Measurements from ENCODE around the gene GRIK5. TPM values are rescaled to one million over a fixed set of nuclear protein-coding genes. Genes with fewer than 3 reads are reported as not detected.

GRIK5 gene
- total RNA-seq, 1 experiment from 2014 or later: 0.48 TPM

DNA sequence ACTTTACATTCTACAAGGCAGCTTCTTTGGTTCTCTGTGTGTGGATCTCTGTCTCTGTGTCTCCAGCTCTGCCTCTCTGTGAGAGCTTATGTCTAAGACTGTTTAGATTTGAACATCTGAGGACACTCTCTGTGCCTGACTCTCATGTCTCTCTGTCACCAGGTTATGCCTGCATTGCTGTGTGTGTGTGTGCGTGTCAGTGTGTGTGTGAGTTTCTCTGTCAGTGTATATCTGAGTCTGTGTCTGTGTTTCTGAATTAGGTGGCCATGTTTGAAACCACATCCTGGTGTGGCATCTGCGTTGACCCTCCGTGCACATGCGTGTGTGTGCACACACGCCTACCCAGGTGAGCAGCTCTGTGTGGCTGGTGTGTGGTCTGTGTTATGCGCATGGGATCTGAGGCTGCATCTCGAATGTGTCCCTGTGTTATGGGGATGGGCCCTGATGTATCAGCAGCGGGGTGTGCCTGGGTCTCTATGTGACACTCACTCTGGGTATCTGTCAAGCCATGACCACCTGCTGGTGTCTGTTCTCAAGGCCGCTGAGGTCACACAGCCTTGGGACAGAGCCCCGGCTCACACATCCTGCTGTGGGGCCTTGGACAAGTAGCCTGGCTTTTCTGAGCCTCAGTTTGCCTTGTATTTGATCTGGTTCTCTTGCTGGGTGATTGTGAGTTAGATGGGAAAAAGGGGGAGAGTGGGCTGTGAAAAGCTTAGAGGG, 82.7 kb downstream of the GRIK5 start:
- ChIA-PET CTCF (no interaction called here), POLR2A (no interaction called here)
- intact Hi-C loops (cut with micrococcal nuclease; ENCODE audit: unreplicated experiment): no loop called here
- Mint-ChIP-seq H3K27me3 (ENCODE audit: insufficient read depth, unreplicated experiment) (peaks cover 2% of the 10 kb centered on the region), H3K36me3 (ENCODE audit: insufficient read depth, unreplicated experiment) (no peaks in the 10 kb centered on the region), H3K27ac (ENCODE audit: unreplicated experiment) (no peak overlapping the region), H3K4me1 (ENCODE audit: low read depth, unreplicated experiment) (no peaks in the 10 kb centered on the region), H3K4me3 (ENCODE audit: unreplicated experiment) (no peak overlapping the region), H3K9me3 (ENCODE audit: unreplicated experiment) (no peaks in the 10 kb centered on the region)
- Histone ChIP-seq H3K4me1 (no peaks in the 10 kb centered on the region), H3K36me3 (ENCODE audit: control insufficient read depth, insufficient read depth, low read length) (no peaks in the 10 kb centered on the region), H3K9me3 (no peaks in the 10 kb centered on the region), H3K27me3 (replicated peaks; ENCODE audit: control insufficient read depth, insufficient read depth, low read length) (no peaks in the 10 kb centered on the region), H3K4me3 (ENCODE audit: low read depth, low read length) (no peak overlapping the region)
- no TSS peak for BruUV-seq (replicated peaks)
- DNase-seq: no peak
- TF ChIP-seq, protein P1, sequence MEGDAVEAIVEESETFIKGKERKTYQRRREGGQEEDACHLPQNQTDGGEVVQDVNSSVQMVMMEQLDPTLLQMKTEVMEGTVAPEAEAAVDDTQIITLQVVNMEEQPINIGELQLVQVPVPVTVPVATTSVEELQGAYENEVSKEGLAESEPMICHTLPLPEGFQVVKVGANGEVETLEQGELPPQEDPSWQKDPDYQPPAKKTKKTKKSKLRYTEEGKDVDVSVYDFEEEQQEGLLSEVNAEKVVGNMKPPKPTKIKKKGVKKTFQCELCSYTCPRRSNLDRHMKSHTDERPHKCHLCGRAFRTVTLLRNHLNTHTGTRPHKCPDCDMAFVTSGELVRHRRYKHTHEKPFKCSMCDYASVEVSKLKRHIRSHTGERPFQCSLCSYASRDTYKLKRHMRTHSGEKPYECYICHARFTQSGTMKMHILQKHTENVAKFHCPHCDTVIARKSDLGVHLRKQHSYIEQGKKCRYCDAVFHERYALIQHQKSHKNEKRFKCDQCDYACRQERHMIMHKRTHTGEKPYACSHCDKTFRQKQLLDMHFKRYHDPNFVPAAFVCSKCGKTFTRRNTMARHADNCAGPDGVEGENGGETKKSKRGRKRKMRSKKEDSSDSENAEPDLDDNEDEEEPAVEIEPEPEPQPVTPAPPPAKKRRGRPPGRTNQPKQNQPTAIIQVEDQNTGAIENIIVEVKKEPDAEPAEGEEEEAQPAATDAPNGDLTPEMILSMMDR (IDR thresholded peaks at IDR 0.05; ENCODE audit: insufficient read depth in 1 of 2, low read depth in 1 of 2, low read length in 1 of 2, severe bottlenecking in 1 of 2, unreplicated experiment in 1 of 2): no peak

- Mint-ChIP-seq H3K9me3 (ENCODE audit: unreplicated experiment) (no peaks in the 10 kb centered on the region), H3K4me3 (ENCODE audit: unreplicated experiment) (no peak overlapping the region), H3K27ac (ENCODE audit: unreplicated experiment) (no peak overlapping the region), H3K27me3 (ENCODE audit: insufficient read depth, unreplicated experiment) (peaks cover 3% of the 10 kb centered on the region), H3K4me1 (ENCODE audit: low read depth, unreplicated experiment) (no peaks in the 10 kb centered on the region), H3K36me3 (ENCODE audit: insufficient read depth, unreplicated experiment) (no peaks in the 10 kb centered on the region)
- BruUV-seq (replicated peaks): no TSS peak
- Histone ChIP-seq H3K27me3 (replicated peaks; ENCODE audit: control insufficient read depth, insufficient read depth, low read length) (no peaks in the 10 kb centered on the region), H3K4me3 (ENCODE audit: low read depth, low read length) (no peak overlapping the region), H3K4me1 (no peaks in the 10 kb centered on the region), H3K9me3 (no peaks in the 10 kb centered on the region), H3K36me3 (ENCODE audit: control insufficient read depth, insufficient read depth, low read length) (no peaks in the 10 kb centered on the region)
- DNase-seq: no peak
- POLR2A ChIA-PET: no interaction called here
- TF ChIP-seq, protein P1 (IDR thresholded peaks at IDR 0.05; ENCODE audit: insufficient read depth in 1 of 2, low read depth in 1 of 2, low read length in 1 of 2, severe bottlenecking in 1 of 2, unreplicated experiment in 1 of 2): no peak
- intact Hi-C loops (cut with micrococcal nuclease; ENCODE audit: unreplicated experiment): no loop called here
- CTCF ChIA-PET: interaction anchor here (0.6 kb wide), 1 partner anchor 221 kb away, joined by 4 read pairs; no protein-coding TSS in a partner anchor
Measured at GRCh38 chr19:41984961-41985360, 85.0 kb downstream of the GRIK5 start.

DNA sequence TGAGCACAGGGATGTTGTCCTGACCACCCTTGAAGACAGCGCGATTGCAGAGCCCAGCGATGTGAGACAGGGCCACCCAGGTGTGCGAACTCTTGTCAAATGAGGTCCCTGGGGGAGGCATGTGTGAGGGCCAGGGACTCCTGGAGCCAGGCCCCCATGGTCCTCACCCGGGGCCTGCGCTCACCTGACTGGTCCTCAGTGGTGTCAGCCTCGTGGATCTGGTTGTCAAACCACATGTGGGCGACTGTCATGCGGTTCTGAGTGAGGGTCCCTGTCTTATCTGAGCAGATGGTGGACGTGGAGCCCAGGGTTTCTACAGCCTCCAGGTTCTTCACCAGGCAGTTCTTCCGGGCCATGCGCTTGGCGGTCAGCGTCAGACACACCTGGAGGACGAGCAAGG, 88.3 kb downstream of the GRIK5 start:
- Mint-ChIP-seq H3K4me3 (ENCODE audit: unreplicated experiment) (no peak overlapping the region), H3K9me3 (ENCODE audit: unreplicated experiment) (no peaks in the 10 kb centered on the region), H3K27ac (ENCODE audit: unreplicated experiment) (no peak overlapping the region), H3K27me3 (ENCODE audit: insufficient read depth, unreplicated experiment) (peaks cover 9% of the 10 kb centered on the region), H3K4me1 (ENCODE audit: low read depth, unreplicated experiment) (no peaks in the 10 kb centered on the region), H3K36me3 (ENCODE audit: insufficient read depth, unreplicated experiment) (no peaks in the 10 kb centered on the region)
- ChIA-PET CTCF (no interaction called here), POLR2A (no interaction called here)
- H3K9me3 ChIP-seq: no peaks in the 10 kb centered on the region
- H3K4me1 ChIP-seq: no peaks in the 10 kb centered on the region
- TF ChIP-seq, protein P1 (IDR thresholded peaks at IDR 0.05; ENCODE audit: insufficient read depth in 1 of 2, low read depth in 1 of 2, low read length in 1 of 2, severe bottlenecking in 1 of 2, unreplicated experiment in 1 of 2): no peak
- intact Hi-C loops (cut with micrococcal nuclease; ENCODE audit: unreplicated experiment): no loop called here
- no peaks in the 10 kb centered on the region for H3K27me3 ChIP-seq (replicated peaks; ENCODE audit: control insufficient read depth, insufficient read depth, low read length)
- no peak overlapping the region for H3K4me3 ChIP-seq (ENCODE audit: low read depth, low read length)
- no peaks in the 10 kb centered on the region for H3K36me3 ChIP-seq (ENCODE audit: control insufficient read depth, insufficient read depth, low read length)
- BruUV-seq (replicated peaks): no TSS peak
- no peak for DNase-seq
